Inflammatory macrophage treated with lipopolysaccharide for 4 hours (primary cell): ENCODE data around the gene AUTS2.

Experiments used
- DNase-seq: peaks from one replicate; pipeline ENCODE4 v3.0.0-alpha.2; 2020

The AUTS2 gene

DNA sequence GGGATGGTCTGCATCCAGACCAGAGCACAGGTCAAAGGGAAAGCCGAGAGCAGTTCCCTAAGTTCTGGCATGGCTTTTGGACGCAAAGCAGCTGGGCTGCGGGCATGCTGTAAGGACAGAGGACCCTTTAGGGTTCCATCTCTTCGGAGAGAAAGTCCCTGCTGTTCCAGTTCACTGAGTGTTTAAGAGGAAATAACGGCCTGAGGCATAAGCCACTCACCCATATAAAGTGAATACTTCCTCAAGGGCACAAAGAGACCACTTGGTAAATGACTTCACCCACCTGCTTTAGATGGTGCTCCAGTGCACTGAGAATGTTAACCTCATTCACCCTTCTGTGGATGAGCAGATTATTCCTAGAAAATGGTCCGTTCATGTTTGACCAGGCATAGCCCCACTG is 946.9 kb downstream of the AUTS2 start:
- DNase-seq = no peak

GRCh38 chr7:70552141-70552540 is 953.9 kb downstream of the AUTS2 start:
- DNase-seq = no peak

- DNase-seq = no peak
These were observed 955.1 kb downstream of the AUTS2 start for GRCh38 chr7:70553364-70553763.

DNA sequence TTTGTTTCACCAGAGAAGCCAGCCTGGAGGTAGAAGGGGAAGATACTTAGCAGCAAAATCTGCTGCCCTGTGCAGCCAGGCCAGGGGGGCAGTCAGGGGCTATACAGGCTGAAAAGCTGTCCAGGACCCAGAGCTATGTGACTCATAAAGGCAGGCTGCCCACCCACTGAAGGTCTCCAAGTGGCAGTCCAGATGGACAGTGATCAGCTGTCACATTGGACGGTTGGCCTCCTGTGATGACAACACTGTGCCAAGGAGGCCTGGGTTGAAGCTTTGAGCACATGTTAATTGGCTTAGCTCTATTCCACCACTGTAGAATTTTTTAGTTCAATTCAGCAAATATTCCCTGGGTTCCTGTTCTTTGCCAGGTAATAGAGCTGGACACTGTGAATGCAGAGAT is 956.4 kb downstream of the AUTS2 start:
- no peak for DNase-seq

DNA sequence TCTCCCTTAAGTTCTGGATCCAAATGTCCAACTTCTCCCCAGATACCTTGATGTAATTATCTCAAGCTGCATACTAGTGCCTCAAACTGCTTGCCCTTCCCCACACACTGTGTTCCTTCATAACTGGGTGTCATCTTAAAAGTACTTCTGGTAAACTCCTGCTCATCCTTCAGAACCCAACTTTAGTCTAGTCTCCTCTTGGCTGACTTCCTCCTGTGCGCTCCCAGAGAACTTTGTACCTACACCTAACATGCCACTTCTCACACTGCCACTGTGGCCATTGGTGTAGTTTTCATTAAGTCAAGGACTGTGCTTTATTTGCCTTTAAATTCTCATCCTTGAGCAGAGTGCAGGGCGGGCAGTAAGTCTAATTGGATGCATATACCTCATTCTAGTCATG is 958.5 kb downstream of the AUTS2 start:
- no peak for DNase-seq

DNA sequence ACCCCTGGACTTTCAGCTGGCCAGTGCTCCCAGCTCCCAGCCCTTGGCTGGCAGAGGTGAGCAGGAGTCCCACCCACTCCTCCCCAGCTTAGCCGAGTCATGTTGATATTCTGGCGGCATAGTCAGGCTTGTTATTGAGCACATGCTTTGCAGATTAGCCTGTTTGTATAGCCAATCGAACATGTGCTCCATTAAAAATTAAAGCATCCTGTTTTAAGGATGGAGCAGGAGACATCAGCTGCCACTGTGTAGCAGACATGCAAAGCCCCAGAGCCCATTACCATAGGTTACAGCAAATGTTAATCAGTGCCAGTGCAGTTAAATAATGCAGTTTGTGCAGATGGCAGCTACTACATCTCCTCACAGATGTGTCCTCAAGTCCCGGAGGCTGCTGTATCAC is 959.1 kb downstream of the AUTS2 start:
- DNase-seq = no peak

- DNase-seq = no peak
These were observed 961.5 kb downstream of the AUTS2 start for GRCh38 chr7:70559815-70560214.

DNA sequence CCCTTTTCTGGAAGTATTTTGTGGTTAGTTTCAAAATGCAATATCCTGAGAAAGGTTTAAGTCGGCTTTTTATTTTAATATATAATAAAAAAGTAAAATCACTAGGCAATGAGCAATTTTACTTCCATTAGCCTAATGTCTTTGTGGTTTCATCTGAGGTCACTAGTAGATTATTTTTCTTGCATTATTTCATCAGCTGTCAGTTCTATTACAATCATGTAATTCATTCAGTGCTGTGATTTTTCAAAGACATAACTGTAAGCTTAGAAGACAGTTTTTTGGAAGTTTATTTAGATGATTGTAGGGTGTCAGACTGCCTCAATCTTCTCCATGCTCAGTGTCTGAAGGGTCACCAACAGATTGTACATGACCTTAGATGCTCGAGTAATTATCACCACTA is 965.7 kb downstream of the AUTS2 start:
- DNase-seq = no peak

DNA sequence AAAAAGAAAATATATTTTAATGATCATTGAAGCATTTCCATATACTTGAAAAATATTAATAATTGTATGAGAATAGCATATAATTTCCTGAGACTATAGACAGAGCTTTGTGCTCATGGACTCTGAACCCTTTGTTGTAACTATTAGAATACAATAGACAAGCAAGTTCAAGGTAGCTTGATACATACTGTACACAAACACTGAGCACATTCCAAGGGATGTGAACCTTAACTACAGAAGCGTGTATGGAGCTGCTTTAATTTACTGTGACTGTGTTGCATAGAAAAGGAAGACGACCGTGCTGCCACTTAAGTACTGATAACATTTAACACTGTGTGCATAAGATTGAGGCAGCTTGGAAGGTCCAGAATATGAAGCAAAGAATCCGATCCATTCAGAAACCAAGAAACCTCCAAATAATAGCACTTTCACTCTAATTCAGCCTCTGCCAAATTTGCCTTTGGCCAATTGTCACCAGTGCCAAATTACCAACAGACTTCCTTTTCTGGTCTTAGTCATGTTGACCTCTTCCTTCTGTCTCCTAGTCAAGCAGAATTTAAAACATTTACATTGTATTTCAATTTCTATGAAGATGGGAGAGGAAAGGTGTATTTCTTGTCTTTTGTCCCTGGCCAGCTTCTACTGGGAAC is 967.6 kb downstream of the AUTS2 start:
- no peak for DNase-seq

- no peak for DNase-seq
These were observed 968.4 kb downstream of the AUTS2 start for GRCh38 chr7:70566671-70567070.

DNA sequence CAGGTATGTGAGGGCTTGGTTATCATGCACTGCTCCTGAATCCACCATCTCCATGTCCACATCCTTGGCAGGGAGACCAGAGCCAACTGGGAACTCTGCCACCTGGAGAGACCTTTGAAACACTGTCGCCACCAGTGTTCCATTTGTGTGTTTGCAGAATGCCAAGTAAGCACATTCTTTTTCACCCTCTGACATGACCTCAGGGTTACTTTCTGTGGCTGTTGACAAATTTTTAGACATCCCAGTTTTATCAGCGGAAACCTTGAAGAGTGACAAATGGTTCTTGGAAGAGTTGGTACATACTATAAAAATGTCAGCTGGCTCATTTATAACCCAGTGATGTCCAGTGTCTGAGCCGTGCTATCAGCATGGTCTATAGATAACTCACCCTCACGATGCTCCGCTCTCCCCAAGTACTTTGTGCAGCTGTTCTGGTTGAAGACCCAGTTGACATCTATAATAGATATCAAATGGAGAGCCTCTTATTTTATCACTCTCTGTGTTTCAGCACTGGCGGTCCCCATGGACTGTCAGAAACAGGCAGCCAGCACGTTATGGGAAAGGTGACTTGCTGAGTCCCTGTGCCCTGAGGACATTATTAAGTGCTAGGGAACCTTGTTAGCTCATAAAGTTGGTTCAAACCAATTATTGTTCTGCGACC is 970.5 kb downstream of the AUTS2 start:
- no peak for DNase-seq

DNA sequence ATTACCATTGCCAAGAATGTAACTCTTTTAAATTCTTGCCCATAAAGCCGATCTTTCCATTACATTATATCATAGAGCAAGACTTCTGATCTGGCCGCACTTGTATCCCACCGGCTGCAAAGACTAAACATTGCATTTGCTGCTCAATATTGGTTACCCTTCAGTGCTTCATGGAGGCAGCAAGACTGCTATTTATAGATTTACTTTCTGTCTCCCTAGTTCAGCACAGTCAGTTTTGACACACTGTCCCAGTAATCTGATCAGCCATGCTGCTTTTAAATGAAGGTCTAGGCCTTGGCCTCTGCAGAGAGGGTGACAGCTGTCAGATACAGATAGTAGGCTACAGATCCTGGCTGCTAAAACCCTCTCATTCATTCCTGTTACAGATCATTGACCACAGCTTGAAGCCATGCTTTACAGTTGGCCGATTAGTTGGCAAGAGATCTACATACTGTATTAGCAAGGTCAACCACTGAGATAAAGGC is 971.1 kb downstream of the AUTS2 start:
- DNase-seq = no peak

GRCh38 chr7:70570029-70570428 is 971.8 kb downstream of the AUTS2 start:
- no peak for DNase-seq

GRCh38 chr7:70570961-70571360 is 972.7 kb downstream of the AUTS2 start:
- no peak for DNase-seq

DNA sequence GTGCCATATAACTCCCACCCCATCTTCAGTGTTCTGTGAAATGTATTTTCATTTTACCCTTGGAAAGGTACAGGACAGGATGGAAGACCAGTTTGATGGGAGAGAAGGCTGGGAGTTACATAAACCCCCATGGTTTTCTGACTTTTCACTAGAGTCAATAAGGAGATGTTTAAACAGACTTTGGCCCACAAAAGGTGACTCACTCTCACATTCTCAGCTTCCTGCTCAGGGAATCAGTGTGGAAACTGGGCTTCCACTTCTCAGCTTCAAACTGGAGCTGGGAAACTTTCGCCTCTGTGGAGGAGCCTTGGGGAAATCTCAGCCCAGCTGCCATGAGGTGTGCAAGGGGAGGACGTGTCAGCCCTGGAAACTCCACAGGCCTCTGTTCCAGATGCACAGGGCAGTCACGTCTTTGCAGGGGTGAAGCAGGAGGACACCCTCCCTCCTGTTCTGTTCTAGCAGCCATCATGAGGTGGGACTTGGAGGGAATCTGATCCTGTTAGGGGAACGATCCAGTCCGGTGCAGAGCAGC is 973.2 kb downstream of the AUTS2 start:
- DNase-seq = no peak

DNA sequence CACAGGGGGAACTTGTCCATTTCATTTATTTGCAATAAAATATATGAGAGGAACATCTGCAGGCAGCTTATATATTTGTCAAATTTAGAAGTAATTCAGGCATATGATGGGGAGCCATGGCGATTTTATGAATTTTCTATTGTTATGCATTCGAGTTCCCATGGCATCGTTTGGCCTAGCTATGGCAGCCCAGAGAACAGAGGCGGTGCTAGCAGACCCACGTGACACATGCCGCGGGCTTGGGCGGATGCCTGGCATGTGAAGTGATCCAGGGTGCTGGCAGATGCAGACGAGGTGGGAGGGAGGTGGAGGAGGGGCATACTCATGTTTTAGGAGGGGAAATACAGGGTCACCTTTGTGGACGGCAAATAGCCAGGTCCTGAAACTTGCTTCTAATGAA is 973.7 kb downstream of the AUTS2 start:
- DNase-seq = no peak

- no peak for DNase-seq
These were observed 974.3 kb downstream of the AUTS2 start for GRCh38 chr7:70572571-70572970.

DNA sequence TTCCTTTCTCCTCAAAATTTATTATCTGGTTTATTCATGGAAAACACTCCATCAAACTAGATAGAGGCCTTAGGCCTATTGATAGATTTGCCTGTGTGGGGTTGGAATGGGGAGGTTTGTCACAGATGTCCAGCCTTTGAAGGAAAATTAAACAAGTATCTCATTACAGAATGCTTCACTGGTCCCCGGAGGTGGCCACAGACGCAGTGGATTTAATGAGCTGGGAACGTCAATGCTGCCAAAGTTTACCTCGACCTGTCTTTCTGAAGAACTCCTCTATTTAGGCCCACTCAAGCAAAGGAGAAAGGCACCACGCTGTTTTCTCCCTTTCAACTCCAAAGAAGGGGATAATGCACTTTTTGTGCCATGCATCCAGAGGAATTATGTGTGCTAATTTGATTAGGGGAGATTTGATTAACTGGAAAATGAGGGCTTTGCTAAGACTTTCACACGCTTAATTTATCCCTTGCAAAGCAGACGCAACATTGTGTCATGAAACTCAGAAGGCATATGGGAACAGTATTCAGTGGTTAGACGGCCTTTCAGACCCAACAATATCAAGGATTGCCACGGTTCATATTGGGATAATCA is 974.9 kb downstream of the AUTS2 start:
- no peak for DNase-seq

- no peak for DNase-seq
These were observed 975.4 kb downstream of the AUTS2 start for GRCh38 chr7:70573696-70574095.

DNA sequence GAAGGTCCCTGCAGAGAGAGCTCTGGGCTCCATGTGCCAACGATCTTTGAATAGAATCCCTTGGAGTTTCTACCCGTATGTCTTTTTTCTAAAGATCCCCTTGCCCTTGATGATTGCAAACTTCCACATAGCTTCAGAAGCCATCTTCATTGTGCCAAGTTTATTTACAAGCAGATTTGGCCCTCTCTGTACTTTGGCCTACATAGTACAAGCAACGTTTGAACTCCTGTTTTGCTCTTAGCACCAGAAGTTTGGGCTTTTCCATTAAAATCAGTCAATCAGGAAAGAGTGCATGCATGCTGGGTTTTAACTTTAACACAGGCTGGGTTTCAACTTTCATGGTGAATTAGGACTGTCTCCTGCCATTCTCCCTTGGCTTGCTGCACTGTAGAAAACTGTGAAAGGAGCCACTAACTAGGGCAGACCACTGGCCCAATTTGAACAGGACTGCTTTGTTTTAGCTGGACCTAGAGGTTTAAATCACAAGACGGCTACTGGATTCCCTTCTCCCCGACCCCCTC is 976.1 kb downstream of the AUTS2 start:
- DNase-seq = no peak

DNA sequence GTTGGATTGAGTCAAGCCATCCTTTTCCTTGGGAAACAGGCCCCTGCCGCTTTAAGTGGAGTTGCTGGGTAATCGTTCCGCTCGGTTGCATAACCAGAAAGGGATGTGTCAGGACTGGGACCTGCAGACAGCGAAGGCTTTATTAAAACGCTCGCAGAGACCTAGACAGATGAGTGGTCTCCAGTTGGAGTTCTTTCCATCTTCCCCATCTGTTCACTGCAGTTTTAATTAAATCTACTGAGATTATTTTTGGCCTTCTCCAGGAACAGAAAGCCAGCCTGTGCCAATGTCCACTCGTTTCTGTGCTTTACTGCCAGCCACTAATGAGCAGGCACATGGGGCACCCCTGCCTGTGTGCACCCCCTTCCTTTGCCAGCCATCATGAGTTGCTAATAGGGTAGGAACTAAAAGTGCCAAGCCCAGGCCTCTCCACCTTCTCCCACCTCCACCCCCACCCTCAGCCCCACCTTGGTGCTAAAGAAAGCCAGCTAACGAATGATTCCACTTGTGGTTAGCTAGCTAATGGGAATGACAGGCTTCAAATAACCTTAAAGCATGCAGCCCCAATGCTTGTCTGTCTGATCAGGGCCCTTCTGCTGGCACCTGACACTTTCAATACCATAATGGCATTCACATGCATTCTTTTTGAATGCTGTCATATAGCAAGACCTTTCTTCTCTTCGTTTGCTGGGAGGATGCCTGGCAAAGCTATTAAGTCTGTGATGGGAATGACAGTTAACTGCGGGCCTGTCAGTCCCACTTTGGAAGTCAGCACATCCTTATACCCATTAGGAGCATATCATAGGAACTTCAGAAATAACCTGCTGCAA is 976.9 kb downstream of the AUTS2 start:
- DNase-seq = no peak

DNA sequence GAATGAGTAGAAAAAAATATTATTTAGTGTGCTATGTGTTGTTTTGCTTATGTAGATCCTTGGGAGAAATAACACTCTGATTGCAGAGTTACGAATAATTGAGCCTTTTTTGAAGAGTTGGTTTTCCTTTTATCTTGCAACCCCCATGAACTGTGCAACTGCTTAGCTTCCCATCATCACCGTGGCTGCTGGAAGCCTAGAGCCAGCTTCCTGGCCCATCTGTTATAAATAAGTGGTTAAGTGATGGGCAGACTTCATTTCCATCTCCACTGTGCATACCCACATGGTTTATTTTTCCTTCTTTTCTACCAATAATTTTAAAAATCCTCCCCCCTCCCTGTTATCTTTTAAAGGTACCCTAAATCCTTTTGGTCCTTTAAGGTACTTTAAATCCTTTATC is 978.8 kb downstream of the AUTS2 start:
- DNase-seq = no peak

DNA sequence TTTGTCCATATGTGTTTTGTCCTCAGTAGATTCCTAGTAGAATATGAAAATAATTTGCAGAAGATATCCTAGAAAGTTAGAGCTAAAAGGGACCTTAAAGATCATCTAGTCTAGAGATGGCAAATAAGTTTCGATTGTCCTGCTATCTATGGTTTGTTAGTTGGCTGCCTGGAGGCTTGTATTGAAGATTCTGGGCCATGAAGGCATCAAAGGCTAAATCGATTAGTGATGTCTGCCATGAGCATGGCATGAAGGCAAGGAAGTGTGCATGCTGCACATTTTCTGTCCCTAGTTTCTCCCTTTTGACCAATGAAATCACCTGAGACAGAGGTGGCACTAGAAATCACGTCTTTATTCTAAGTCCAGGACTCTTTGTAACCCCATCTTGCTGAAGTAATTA is 979.9 kb downstream of the AUTS2 start:
- no peak for DNase-seq
